Lower leg skin (tissue), 4 donors: ENCODE results near the gene TTC39C. TPM values are rescaled to one million over a fixed set of nuclear protein-coding genes. Genes with fewer than 3 reads are reported as not detected.
"Not testable (repeated sequence)": the region's sequence is repeated elsewhere in the genome, so short reads cannot be mapped to it uniquely, and the experiment has no call there.

Source experiments
- DNase-seq, 2 donors: peaks; one replicate each; pipeline ENCODE4 v3.0.0-alpha.2; 2019; ENCODE audit warnings: low spot score in 2 of 2
- H3K4me3 ChIP-seq: fragments of 200-600 bp; sonication (generic); 2 replicates; pipeline ENCODE4 v1.5.1; 2017; ENCODE audit warnings: mild to moderate bottlenecking, low read depth; ENCODE audit not compliant: poor library complexity, severe bottlenecking
- CTCF ChIP-seq, 3 donors: fragments of 450-650 bp; IDR thresholded peaks; one replicate each; pipeline ENCODE4 v1.5.1; 2016; ENCODE audit warnings: antibody characterized with exemption in 3 of 3, mild to moderate bottlenecking in 3 of 3, moderate library complexity in 2 of 3
- POLR2A ChIP-seq, 2 donors: fragments of 450-650 bp; IDR thresholded peaks; one replicate each; pipeline ENCODE4 v1.6.1; 2016 to 2017; ENCODE audit warnings: antibody characterized with exemption in 2 of 2, mild to moderate bottlenecking in 1 of 2, moderate library complexity in 1 of 2
- WGBS, 2 donors: methylation state at CpG; one replicate each; pipeline ENCODE4 v1.1.5; 2018; 5-methylcytosine and 5-hydroxymethylcytosine counted together
- intact Hi-C: fragments of 100-400 bp; cut with DNase I; formaldehyde crosslinking; loops from one replicate; pipeline ENCODE4 v1.15.0; 2023; ENCODE audit warnings: low total_unique reads
- total RNA-seq, 4 donors: library from RNA; depleted of rRNA; stranded (reverse); fragments of >200 nt; gene quantifications; one replicate each; pipeline ENCODE4 v1.1.0, GENCODE V29; 2016

The TTC39C gene
- total RNA-seq, 4 donors from 2014 or later = 66.6 to 96.7 (median 82.1) TPM

- TF ChIP-seq POLR2A (IDR thresholded peaks at IDR 0.05) = no peak
- TF ChIP-seq CTCF (IDR thresholded peaks at IDR 0.05) = no peak
These were observed 9.9 kb downstream of the TTC39C start for GRCh38 chr18:24024425-24024824.

GRCh38 chr18:24026457-24026856 is 11.9 kb downstream of the TTC39C start:
- WGBS, 2 donors = 45 to 47% methylated on average over 3 of the region's 3 CpGs
- intact Hi-C loops = no loop called here
- TF ChIP-seq CTCF (IDR thresholded peaks at IDR 0.05) (no peak), POLR2A (IDR thresholded peaks at IDR 0.05) (no peak)
- H3K4me3 ChIP-seq = no peak overlapping the region
- peak in 1 of 2 donors; percentile 52 for DNase-seq

More at GRCh38 chr18:24024425-24024824, 9.9 kb downstream of the TTC39C start:
- 75 to 76% methylated on average over 5 of the region's 5 CpGs for WGBS, 2 donors
- intact Hi-C loops = no loop called here
- DNase-seq = no peak
- H3K4me3 ChIP-seq = no peak overlapping the region

- 20 to 25% methylated on average over 14 of the region's 14 CpGs for WGBS, 2 donors
- no peak overlapping the region for H3K4me3 ChIP-seq
- no peak for TF ChIP-seq POLR2A (IDR thresholded peaks at IDR 0.05)
- intact Hi-C loops = no loop called here
- DNase-seq = peak; percentile 78 to 92
These were observed 12.7 kb downstream of the TTC39C start for GRCh38 chr18:24027156-24027827.

GRCh38 chr18:24028946-24029345 is 14.4 kb downstream of the TTC39C start:
- DNase-seq, H3K4me3 ChIP-seq, intact Hi-C loops: not testable (repeated sequence)
- WGBS, 2 donors = 95 to 98% methylated on average over 13 of the region's 13 CpGs

- TF ChIP-seq POLR2A (IDR thresholded peaks at IDR 0.05) = no peak
- no peak for TF ChIP-seq CTCF (IDR thresholded peaks at IDR 0.05)
- H3K4me3 ChIP-seq = no peak overlapping the region
- WGBS, 2 donors = 96 to 97% methylated on average over 3 of the region's 3 CpGs
- no peak for DNase-seq
- intact Hi-C loops = no loop called here
These were observed 16.8 kb downstream of the TTC39C start for GRCh38 chr18:24031318-24031717.

GRCh38 chr18:24031916-24032315 is 17.4 kb downstream of the TTC39C start:
- 93 to 94% methylated on average over 6 of the region's 6 CpGs for WGBS, 2 donors
- intact Hi-C loops = no loop called here
- DNase-seq = no peak
- no peak overlapping the region for H3K4me3 ChIP-seq
- TF ChIP-seq POLR2A (IDR thresholded peaks at IDR 0.05) = no peak
- TF ChIP-seq CTCF (IDR thresholded peaks at IDR 0.05) = no peak
